K562 (cell line): ENCODE results near the gene ULK2. TPM values are rescaled to one million over a fixed set of nuclear protein-coding genes. Genes with fewer than 3 reads are reported as not detected.

Source experiments
- ATAC-seq: fragments of 200-7000 bp; cut with Tn5 transposase; 3 replicates; pipeline ENCODE4 v1.9.1; 2020; ENCODE audit warnings: moderate library complexity
- BruUV-seq: library from RNA; stranded (reverse); fragments of 400-500 nt; replicated peaks from 2 replicates; lab custom pipeline; 2021; lab: Mats Ljungman, UMichigan
- CTCF ChIA-PET: fragments of 300-600 bp; formaldehyde crosslinking; extraction: SDS; loops from one replicate; lab custom pipeline; 2021; ENCODE audit warnings: low intra/inter-chr PET ratio; lab: Yijun Ruan, JAX
- POLR2A ChIA-PET: fragments of 300-600, 350-650 bp; sonication (Branson Sonifier 250); formaldehyde crosslinking; extraction: SDS; loops from one replicate; lab custom pipeline; 2021; ENCODE audit warnings: antibody characterized with exemption, inconsistent platforms; lab: Yijun Ruan, JAX
- DNase-seq, 4 experiments: peaks; one replicate each; pipeline versions ENCODE4 v3.0.0 to v3.0.0-alpha.2; 2011 to 2018; ENCODE audit warnings: low spot score in 3 of 4, mixed read lengths in 3 of 4; ENCODE audit errors: extremely low read depth in 1 of 4
- FAIRE-seq: peaks from 2 replicates; lab custom pipeline; 2011; peaks lifted over from hg19 to GRCh38; lab: Jason Lieb, UNC
- H2AFZ ChIP-seq: 2 replicates; pipeline ENCODE4 v1.6.0; 2011; ENCODE audit warnings: low read depth, low read length, control low read depth, inconsistent platforms
- H3K27ac ChIP-seq: fragments of 200-600 bp; 3 replicates; pipeline ENCODE4 v1.8.0; 2011; ENCODE audit warnings: low read depth, mild to moderate bottlenecking, control low read depth, inconsistent platforms, low read length, moderate library complexity, mixed read lengths; ENCODE audit errors: extremely low read depth
- H3K27me3 ChIP-seq, 2 experiments: fragments of 300-600 bp in 1 of 2; 2 replicates in 1 of 2; 3 replicates in 1 of 2; pipeline versions ENCODE4 v1.6.0 to v1.8.0; 2011; ENCODE audit warnings: inconsistent platforms in 2 of 2, low read length in 2 of 2, mild to moderate bottlenecking in 1 of 2, mixed read lengths in 1 of 2, moderate library complexity in 1 of 2; ENCODE audit not compliant: control insufficient read depth in 2 of 2, insufficient read depth in 2 of 2
- H3K36me3 ChIP-seq: fragments of 300-600 bp; 3 replicates; pipeline ENCODE4 v1.8.0; 2011; ENCODE audit warnings: mild to moderate bottlenecking, low read length, inconsistent platforms; ENCODE audit not compliant: control insufficient read depth, insufficient read depth
- H3K4me1 ChIP-seq, 2 experiments: fragments of 200-600 bp in 1 of 2; replicated peaks in 1 of 2; 2 replicates in 1 of 2; 3 replicates in 1 of 2; pipeline versions ENCODE4 v1.5.1 to v1.8.0; 2011; ENCODE audit warnings: inconsistent platforms in 2 of 2, low read length in 2 of 2, mild to moderate bottlenecking in 1 of 2, mixed read lengths in 1 of 2, moderate library complexity in 1 of 2; ENCODE audit not compliant: control insufficient read depth in 2 of 2, insufficient read depth in 2 of 2
- H3K4me2 ChIP-seq: 2 replicates; pipeline ENCODE4 v1.6.1; 2011; ENCODE audit warnings: low read length, control low read depth, inconsistent platforms, mixed read lengths; ENCODE audit not compliant: insufficient read depth
- H3K4me3 ChIP-seq: fragments of 200-600 bp; sonication (generic), shearing (Covaris generic); 2 replicates; pipeline ENCODE4 v1.5.1; 2016; ENCODE audit warnings: control low read depth, inconsistent platforms
- H3K79me2 ChIP-seq: fragments of 200-600 bp; 3 replicates; pipeline ENCODE4 v1.8.0; 2011; ENCODE audit warnings: low read length, inconsistent platforms; ENCODE audit not compliant: control insufficient read depth, insufficient read depth
- H3K9ac ChIP-seq, 2 experiments: 2 replicates each; pipeline versions ENCODE4 v1.6.0 to v1.6.1; 2011; ENCODE audit warnings: low read depth in 2 of 2, low read length in 2 of 2, control low read depth in 1 of 2, inconsistent platforms in 1 of 2, mild to moderate bottlenecking in 1 of 2, mixed read lengths in 1 of 2; ENCODE audit not compliant: insufficient read depth in 1 of 2
- H3K9me1 ChIP-seq: one replicate; pipeline ENCODE4 v1.6.0; 2011; ENCODE audit warnings: inconsistent platforms, mild to moderate bottlenecking, low read length, moderate library complexity; ENCODE audit not compliant: control insufficient read depth, insufficient read depth
- H3K9me3 ChIP-seq: replicated peaks from 2 replicates; pipeline ENCODE4 v1.5.1; 2011; ENCODE audit warnings: low read depth, low read length, inconsistent platforms; ENCODE audit not compliant: control insufficient read depth, insufficient read depth
- H4K20me1 ChIP-seq: replicated peaks from 2 replicates; pipeline ENCODE4 v1.6.1; 2011; ENCODE audit warnings: low read length, inconsistent platforms, mixed read lengths; ENCODE audit not compliant: control insufficient read depth, insufficient read depth
- FOXO4 ChIP-seq: fragments of 450-650 bp; formaldehyde crosslinking; IDR thresholded peaks from 2 replicates; pipeline ENCODE4 v1.4.0; 2020; ENCODE audit warnings: mild to moderate bottlenecking, moderate library complexity
- NEUROD1 ChIP-seq: fragments of 150-350 bp; IDR thresholded peaks from 2 replicates; pipeline ENCODE4 v1.6.1; 2014; ENCODE audit warnings: borderline replicate concordance, low read length, low read depth; ENCODE audit not compliant: partially characterized antibody
- SNIP1 ChIP-seq: fragments of 450-650 bp; IDR thresholded peaks from 2 replicates; pipeline ENCODE4 v1.7.1; 2017; ENCODE audit warnings: low read depth, mild to moderate bottlenecking
- WGBS: fragments of 100-300 bp; shearing (Covaris generic); methylation state at CpG from one replicate; pipeline ENCODE4 v1.1.6; 2016; ENCODE audit warnings: low coverage, mixed read lengths; ENCODE audit not compliant: insufficient coverage; ENCODE audit errors: missing lambda C conversion rate; 5-methylcytosine and 5-hydroxymethylcytosine counted together
- in situ Hi-C: fragments of 300-500 bp; cut with MboI; formaldehyde crosslinking; loops from 4 replicates; pipeline ENCODE4 v1.15.0; 2018; ENCODE audit warnings: inconsistent platforms, mixed read lengths
- intact Hi-C: fragments of 100-400 bp; cut with micrococcal nuclease; formaldehyde crosslinking; loops from 2 replicates; pipeline ENCODE4 v1.14.2; 2022
- polyA plus RNA-seq, 8 experiments: library from polyadenylated mRNA; depleted of rRNA in 4 of 8; stranded (reverse) in 5 of 8; unstranded in 3 of 8; fragments of >200 nt; fragmentation: Nextera tagmentation in 2 of 8; fragmentation: Illumina TruSeq in 1 of 8; extraction: Ambion mirVana in 2 of 8; extraction: Trizol in 1 of 8; gene quantifications; 2 replicates each; pipeline versions ENCODE4 v1.2.1 to v1.2.3, GENCODE V29; 2011 to 2014; ENCODE audit warnings: inconsistent platforms in 1 of 8, missing spikeins in 1 of 8
- total RNA-seq, 7 experiments: library from RNA; depleted of rRNA in 6 of 7; stranded (reverse); fragments of >200 nt in 6 of 7; fragmentation: Illumina TruSeq in 2 of 7; extraction: Trizol in 2 of 7; gene quantifications; 2 replicates each; pipeline versions ENCODE4 v1.2.1 to v1.2.3, GENCODE V29; 2011 to 2021; ENCODE audit warnings: low replicate concordance in 1 of 7

ULK2 gene
- total and polyA plus RNA-seq, 9 of the 15 experiments (the other 6 are each of a cell fraction or from before 2014, with no cell fraction given): 0.01 to 0.18 (median 0.07) TPM; not detected in 5

GRCh38 chr17:19781488-19782458 is 86.0 kb downstream of the ULK2 start:
- no peaks in the 10 kb centered on the region for H3K9me1 ChIP-seq
- ATAC-seq (no peak), DNase-seq (no peak), FAIRE-seq (no peak)
- no peak overlapping the region for H2AFZ ChIP-seq
- TF ChIP-seq FOXO4 (CRISPR knock-in tag): no peak
- TF ChIP-seq SNIP1: no peak
- TF ChIP-seq NEUROD1: no peak
- H3K27me3 ChIP-seq: no peaks in the 10 kb centered on the region; a peak in 1 of 5 replicates
- no peaks in the 10 kb centered on the region for H4K20me1 ChIP-seq
- intact Hi-C loops (no loop called here), in situ Hi-C loops (no loop called here)
- CTCF ChIA-PET: no interaction called here
- H3K79me2 ChIP-seq: no peaks in the 10 kb centered on the region
- H3K36me3 ChIP-seq: no peaks in the 10 kb centered on the region
- H3K4me1 ChIP-seq: no peaks in the 10 kb centered on the region
- H3K9ac ChIP-seq: no peak overlapping the region
- H3K4me3 ChIP-seq: no peak overlapping the region
- no peak overlapping the region for H3K4me2 ChIP-seq
- BruUV-seq: no TSS peak
- no peak overlapping the region for H3K27ac ChIP-seq
- no peaks in the 10 kb centered on the region for H3K9me3 ChIP-seq
- POLR2A ChIA-PET: no interaction called here
- 7% methylated on average over 9 of the region's 9 CpGs for WGBS
